ENCODE measurements around the gene MPHOSPH6.

- TF ChIP-seq POLR2A (IDR thresholded peaks at IDR 0.05; ENCODE audit: low read depth, low read length) = no peak
- no peak for TF ChIP-seq POLR2AphosphoS5 (IDR thresholded peaks at IDR 0.05; ENCODE audit: low read depth, low read length)
- no peak for TF ChIP-seq TAF1 (IDR thresholded peaks at IDR 0.05; ENCODE audit: borderline replicate concordance, low read depth, low read length)
These were observed 17.8 kb upstream of the MPHOSPH6 start for GRCh38 chr16:82187829-82188228.
